GM12878 (cell line): ENCODE data around the gene TRIM38. TPM values are rescaled to one million over a fixed set of nuclear protein-coding genes. Genes with fewer than 3 reads are reported as not detected.
A peak's percentile ranks its signal among the peaks of the same experiment; 100 is the strongest.

ENCODE experiments used
- ATAC-seq: fragments of 200-7000 bp; cut with Tn5 transposase; 3 replicates; pipeline ENCODE4 v1.9.1; 2020; ENCODE audit warnings: mild to moderate bottlenecking, moderate library complexity
- BruUV-seq: library from RNA; stranded (reverse); fragments of 400-500 nt; replicated peaks from 2 replicates; lab custom pipeline; 2021; lab: Mats Ljungman, UMichigan
- CTCF ChIA-PET: fragments of 300-600 bp; sonication (Branson Sonifier 250); formaldehyde crosslinking; extraction: SDS; loops from one replicate; lab custom pipeline; 2021; ENCODE audit warnings: inconsistent platforms; lab: Yijun Ruan, JAX
- POLR2A ChIA-PET: fragments of 350-600 bp; formaldehyde crosslinking; extraction: SDS; loops from one replicate; lab custom pipeline; 2021; ENCODE audit warnings: inconsistent platforms; lab: Charles Lee
- RAD21 ChIA-PET: fragments of 300-600 bp; sonication (Branson Sonifier 250); formaldehyde crosslinking; loops from one replicate; lab custom pipeline; 2023; ENCODE audit warnings: antibody characterized with exemption; ENCODE audit not compliant: unreplicated experiment; lab: Charles Lee
- SMC1A ChIA-PET: fragments of 300-600 bp; sonication (Branson Sonifier 250); formaldehyde crosslinking; loops from one replicate; lab custom pipeline; 2023; ENCODE audit not compliant: unreplicated experiment, uncharacterized antibody; lab: Charles Lee
- DNase-seq: peaks from one replicate; pipeline ENCODE4 v3.0.0-alpha.2; 2011; ENCODE audit warnings: low read depth, low spot score
- FAIRE-seq: peaks from 3 replicates; lab custom pipeline; 2011; peaks lifted over from hg19 to GRCh38; lab: Jason Lieb, UNC
- H2AFZ ChIP-seq: 2 replicates; pipeline ENCODE4 v1.6.0; 2011; ENCODE audit warnings: low read depth, low read length, control low read depth; ENCODE audit not compliant: control insufficient read depth
- H3K27ac ChIP-seq: 2 replicates; pipeline ENCODE4 v1.5.1; 2011; ENCODE audit warnings: control low read depth; ENCODE audit not compliant: control insufficient read depth, insufficient read depth
- H3K27me3 ChIP-seq, 2 experiments: replicated peaks in 1 of 2; 2 replicates each; pipeline versions ENCODE4 v1.6.0 to v1.6.1; 2011; ENCODE audit warnings: low read length in 1 of 2; ENCODE audit not compliant: control insufficient read depth in 2 of 2, insufficient read depth in 2 of 2
- H3K36me3 ChIP-seq, 2 experiments: 2 replicates each; pipeline ENCODE4 v1.5.1; 2011; ENCODE audit warnings: low read length in 1 of 2; ENCODE audit not compliant: control insufficient read depth in 2 of 2, insufficient read depth in 2 of 2
- H3K4me1 ChIP-seq: 2 replicates; pipeline ENCODE4 v1.6.1; 2011; ENCODE audit warnings: mild to moderate bottlenecking, low read length, moderate library complexity, mixed read lengths; ENCODE audit not compliant: control insufficient read depth, insufficient read depth
- H3K4me2 ChIP-seq: 2 replicates; pipeline ENCODE4 v1.6.0; 2011; ENCODE audit warnings: control low read depth; ENCODE audit not compliant: control insufficient read depth, insufficient read depth
- H3K4me3 ChIP-seq: fragments of 200-600 bp; sonication (generic); 2 replicates; pipeline ENCODE4 v1.5.1; 2016
- H3K79me2 ChIP-seq: 2 replicates; pipeline ENCODE4 v1.6.0; 2011; ENCODE audit warnings: low read length; ENCODE audit not compliant: control insufficient read depth, insufficient read depth
- H3K9ac ChIP-seq: 2 replicates; pipeline ENCODE4 v1.8.0; 2011; ENCODE audit warnings: low read length, control low read depth, mixed read lengths; ENCODE audit not compliant: control insufficient read depth, insufficient read depth
- H3K9me3 ChIP-seq: replicated peaks from 3 replicates; pipeline ENCODE4 v1.5.1; 2011; ENCODE audit warnings: mild to moderate bottlenecking, low read length; ENCODE audit not compliant: control insufficient read depth, insufficient read depth
- H4K20me1 ChIP-seq: 2 replicates; pipeline ENCODE4 v1.6.0; 2011; ENCODE audit not compliant: control insufficient read depth, insufficient read depth
- CEBPB ChIP-seq, 2 experiments: fragments of 150-350 bp in 1 of 2; IDR thresholded peaks; 2 replicates each; pipeline ENCODE4 v1.6.1; 2012 to 2014; ENCODE audit warnings: low read depth in 2 of 2, low read length in 2 of 2, borderline replicate concordance in 1 of 2, inconsistent platforms in 1 of 2
- CTCF ChIP-seq, 3 experiments: IDR thresholded peaks in 2 of 3; conservative IDR thresholded peaks in 1 of 3; 2 replicates each; pipeline ENCODE4 v1.5.1; 2011; ENCODE audit warnings: low read depth in 3 of 3, low read length in 3 of 3, mild to moderate bottlenecking in 3 of 3, control low read depth in 2 of 3, moderate library complexity in 2 of 3, inconsistent platforms in 1 of 3, mixed read lengths in 1 of 3; ENCODE audit not compliant: control insufficient read depth in 2 of 3, insufficient read depth in 1 of 3; ENCODE audit errors: extremely low read depth in 1 of 3
- EED ChIP-seq: sonication (generic); IDR thresholded peaks from 2 replicates; pipeline ENCODE4 v1.6.1; 2016; ENCODE audit warnings: antibody characterized with exemption, low read depth
- IKZF1 ChIP-seq: fragments of 450-650 bp; conservative IDR thresholded peaks from 2 replicates; pipeline ENCODE4 v1.6.1; 2017; ENCODE audit warnings: antibody characterized with exemption, mild to moderate bottlenecking
- IKZF2 ChIP-seq, 2 experiments: fragments of 450-650 bp; IDR thresholded peaks; 2 replicates each; pipeline ENCODE4 v1.6.1; 2017; ENCODE audit warnings: mild to moderate bottlenecking in 2 of 2, moderate library complexity in 2 of 2
- NKRF ChIP-seq: fragments of 450-650 bp; conservative IDR thresholded peaks from 2 replicates; pipeline ENCODE4 v1.6.1; 2017; ENCODE audit warnings: mild to moderate bottlenecking, moderate library complexity
- RAD21 ChIP-seq: IDR thresholded peaks from 2 replicates; pipeline ENCODE4 v1.6.1; 2011; ENCODE audit warnings: mild to moderate bottlenecking, low read depth, low read length, moderate library complexity; ENCODE audit not compliant: insufficient read depth
- RUNX3 ChIP-seq: IDR thresholded peaks from 2 replicates; pipeline ENCODE4 v1.6.1; 2012; ENCODE audit warnings: low read length, inconsistent platforms
- SMC3 ChIP-seq: IDR thresholded peaks from 2 replicates; pipeline ENCODE4 v1.6.1; 2011; ENCODE audit warnings: low read length, improper control_type of control experiment, borderline replicate concordance
- YBX1 ChIP-seq: fragments of 450-650 bp; IDR thresholded peaks from 2 replicates; pipeline ENCODE4 v1.6.1; 2016; ENCODE audit warnings: antibody characterized with exemption
- YY1 ChIP-seq: IDR thresholded peaks from 2 replicates; pipeline ENCODE4 v1.6.1; 2011; ENCODE audit warnings: low read depth, mild to moderate bottlenecking, low read length
- ZBTB11 ChIP-seq: fragments of 450-650 bp; formaldehyde crosslinking; IDR thresholded peaks from 2 replicates; pipeline ENCODE4 v1.5.0; 2022; ENCODE audit warnings: mild to moderate bottlenecking, missing genetic modification characterization
- WGBS: methylation state at CpG from one replicate; pipeline ENCODE4 v1.1.6; 2016; ENCODE audit warnings: low lambda C conversion rate; ENCODE audit not compliant: insufficient replicate concordance, insufficient coverage; ENCODE audit errors: missing lambda C conversion rate; 5-methylcytosine and 5-hydroxymethylcytosine counted together
- in situ Hi-C: fragments of 300-500 bp; cut with MboI; formaldehyde crosslinking; loops from 9 replicates; pipeline ENCODE4 v1.14.3; 2018; ENCODE audit warnings: mixed read lengths
- intact Hi-C: fragments of 100-400 bp; cut with micrococcal nuclease; formaldehyde crosslinking; loops from one replicate; pipeline ENCODE4 v1.14.2; 2022; ENCODE audit not compliant: unreplicated experiment
- polyA plus RNA-seq, 11 experiments: library from polyadenylated mRNA; depleted of rRNA in 4 of 11; unstranded in 6 of 11; stranded (reverse) in 5 of 11; fragments of >200 nt; fragmentation: Nextera tagmentation in 4 of 11; fragmentation: Illumina TruSeq in 1 of 11; extraction: Ambion mirVana in 4 of 11; extraction: Trizol in 1 of 11; gene quantifications; 1 replicate in 1 of 11; 2 replicates in 10 of 11; pipeline versions ENCODE4 v1.2.1 to v1.2.3, GENCODE V29; 2011 to 2016; ENCODE audit warnings: inconsistent platforms in 2 of 11, missing spikeins in 2 of 11, low read depth in 1 of 11
- total RNA-seq, 4 experiments: library from RNA; depleted of rRNA in 3 of 4; stranded (reverse); fragments of >200 nt in 3 of 4; fragmentation: Illumina TruSeq in 1 of 4; extraction: Trizol in 1 of 4; gene quantifications; 2 replicates each; pipeline versions ENCODE4 v1.2.1 to v1.2.3, GENCODE V29; 2013 to 2021

Gene TRIM38
- total and polyA plus RNA-seq, 10 of the 15 experiments (the other 5 are each of a cell fraction or from before 2014, with no cell fraction given) = 4.5 to 14.7 (median 11.1) TPM

- Histone ChIP-seq H4K20me1 (no peaks in the 10 kb centered on the region), H3K27ac (no peak overlapping the region), H3K4me3 (no peak overlapping the region), H3K9ac (no peak overlapping the region), H3K36me3 (no peaks in the 10 kb centered on the region; a peak in 1 of 4 replicates), H3K9me3 (no peaks in the 10 kb centered on the region), H3K79me2 (no peaks in the 10 kb centered on the region), H3K4me2 (no peak overlapping the region), H2AFZ (no peak overlapping the region), H3K27me3 (no peaks in the 10 kb centered on the region), H3K4me1 (no peaks in the 10 kb centered on the region)
- TF ChIP-seq SMC3 (peak; percentile 81), RUNX3 (peak; percentile 68), YBX1 (no peak), YY1 (0 out of 2 replicates have a peak, but pooled peaks have one; percentile 31), IKZF1 (0 out of 2 replicates have a peak, but pooled peaks have one; percentile 26), ZBTB11 (no peak), EED (no peak), NKRF (no peak), RAD21 (peak; percentile 84), IKZF2 (IDR thresholded peaks at IDR 0.05) (peak; percentile 13 to 35; a peak in 1 of 4 replicates), CEBPB (IDR thresholded peaks at IDR 0.05; ENCODE audit: borderline replicate concordance in 1 of 2, low read depth in 2 of 2, low read length in 2 of 2) (no peak), CTCF (IDR thresholded peaks at IDR 0.05 in 2 of 3, conservative IDR thresholded peaks at IDR 0.05 in 1 of 3; ENCODE audit: control insufficient read depth in 2 of 3, extremely low read depth in 1 of 3, insufficient read depth in 1 of 3, low read depth in 3 of 3, low read length in 3 of 3) (peak; percentile 70 to 79 (median 71))
- BruUV-seq = no TSS peak
- in situ Hi-C loops = loop anchor here (5.0 kb wide), 1 partner anchor 221 kb away; no protein-coding TSS in a partner anchor
- 2% methylated on average over 3 of the region's 3 CpGs for WGBS
- ChIA-PET SMC1A (interaction anchor here (0.6 to 8.7 kb wide), 20 partner anchors 9 to 780 kb away, joined by 3 to 76 read pairs (median 4); a partner anchor contains a TSS), RAD21 (interaction anchor here (0.7 to 3.6 kb wide), 14 partner anchors 10 to 780 kb away, joined by 3 to 25 read pairs (median 4); partner anchors contain the start of gene TRIM38), POLR2A (interaction anchor here (0.6 to 2.9 kb wide), 3 partner anchors 10 to 38 kb away, joined by 3 to 11 read pairs (median 4); a partner anchor contains a TSS), CTCF (interaction anchor here (0.6 to 7.8 kb wide), 36 partner anchors 10 to 601 kb away, joined by 3 to 112 read pairs (median 5); partner anchors contain the start of gene TRIM38)
- FAIRE-seq = peak; percentile 68
- DNase-seq = no peak
- intact Hi-C loops = loop anchor here (1.0 to 2.0 kb wide), 2 partner anchors 215 to 282 kb away; no protein-coding TSS in a partner anchor
- ATAC-seq = peak; percentile 65
Observed at GRCh38 chr6:26003102-26003694, 40.6 kb downstream of the TRIM38 start.
